HG03520 (cell line): ENCODE data around the gene GPR162.
"Not testable (repeated sequence)": the region's sequence is repeated elsewhere in the genome, so short reads cannot be mapped to it uniquely, and the experiment has no call there.

ENCODE experiments used
- ATAC-seq: cut with Tn5 transposase; IDR thresholded peaks from one replicate; pipeline ENCODE4 v1.9.1; 2021; ENCODE audit warnings: mild to moderate bottlenecking, moderate library complexity; ENCODE audit not compliant: unreplicated experiment

The GPR162 gene

DNA sequence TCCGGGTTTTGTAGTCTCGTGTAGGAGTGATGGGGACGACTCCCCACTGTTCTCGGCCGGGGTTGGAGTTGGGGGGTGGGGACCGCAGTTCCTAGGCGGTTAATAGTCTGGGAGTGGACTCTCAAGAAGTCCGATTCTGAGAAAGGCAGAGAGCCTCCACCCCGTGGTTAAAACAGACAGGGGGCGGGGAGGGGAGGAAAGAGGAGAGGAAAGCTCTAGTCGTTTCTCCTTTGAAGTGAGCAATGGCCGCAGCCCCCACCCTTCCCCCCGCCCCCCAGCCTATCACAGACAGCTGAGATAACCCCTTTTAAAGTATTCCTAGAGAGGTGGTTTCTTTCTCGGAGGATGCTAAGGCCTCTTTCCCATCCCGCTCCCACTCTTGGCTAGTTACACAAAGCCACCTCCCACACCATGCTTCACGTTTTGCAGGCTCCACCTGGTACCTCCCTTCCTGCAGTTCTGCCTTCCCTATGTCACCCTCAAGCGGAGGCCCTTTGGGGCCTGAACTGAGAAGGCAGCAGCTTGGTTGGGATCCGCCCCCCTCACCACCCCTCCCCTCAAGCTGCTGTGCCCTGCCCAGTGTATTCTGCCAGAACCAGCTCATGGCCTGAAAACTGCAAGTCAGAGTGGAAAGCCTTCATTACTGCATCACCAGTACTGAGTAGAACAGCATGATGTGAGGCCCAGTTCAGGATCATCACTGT is 31.2 kb downstream of the GPR162 start:
- no peak for ATAC-seq

DNA sequence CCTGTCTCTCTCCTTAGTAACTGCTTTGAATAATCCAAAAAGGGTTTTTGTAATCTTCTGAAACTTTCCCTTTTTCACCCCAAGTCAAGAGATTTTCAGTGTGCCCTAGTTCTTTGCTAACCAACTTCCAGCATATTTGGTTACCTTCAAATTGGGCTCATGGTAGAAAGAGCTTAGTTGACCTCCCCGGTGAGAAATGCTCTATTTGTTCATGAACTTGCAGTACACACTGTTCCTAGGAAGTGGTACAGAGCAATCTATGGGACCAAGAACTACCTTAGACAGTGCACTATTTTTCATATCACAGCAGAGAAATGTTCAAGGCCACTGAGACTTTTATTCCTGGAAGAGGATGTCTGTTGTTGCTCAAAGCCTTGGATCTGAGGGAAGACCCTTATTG is 32.0 kb downstream of the GPR162 start:
- no peak for ATAC-seq

DNA sequence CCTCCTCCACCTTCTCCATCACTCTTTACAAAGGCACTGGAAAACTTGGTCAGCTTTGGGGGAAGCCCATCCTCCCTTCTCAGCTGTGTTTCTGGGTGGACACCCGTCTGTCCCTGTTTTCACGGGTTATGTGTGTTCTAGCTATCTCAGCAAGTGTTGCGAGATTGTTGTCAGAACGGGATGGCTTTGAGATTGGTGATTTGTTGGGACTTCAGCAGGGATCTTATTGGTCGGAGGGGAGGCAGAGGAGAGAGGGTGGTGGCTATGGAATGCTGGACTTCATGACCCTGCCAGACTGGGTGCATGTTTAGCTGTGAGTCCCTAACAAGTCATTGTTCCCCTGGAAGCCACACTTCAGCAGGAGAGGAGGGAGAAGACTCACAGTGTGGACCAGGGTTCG is 32.4 kb downstream of the GPR162 start:
- ATAC-seq, result no peak

DNA sequence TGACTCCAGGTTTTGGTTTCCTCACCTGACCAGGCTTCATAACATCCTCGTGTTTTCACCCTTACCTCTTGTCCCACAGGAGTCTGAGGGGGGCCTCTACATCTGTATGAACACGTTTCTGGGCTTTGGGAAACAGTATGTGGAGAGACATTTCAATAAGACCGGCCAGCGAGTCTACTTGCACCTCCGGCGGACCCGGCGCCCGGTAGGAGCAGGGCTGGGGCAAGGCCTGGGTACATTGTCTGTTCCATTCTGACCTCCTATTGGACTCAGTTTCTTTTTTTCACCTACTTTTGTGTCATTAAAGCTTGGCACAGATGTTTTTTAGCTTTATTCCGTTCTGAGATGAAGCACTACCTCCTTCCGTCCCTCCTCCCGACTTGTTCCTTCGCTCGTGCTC is 33.7 kb downstream of the GPR162 start:
- no peak for ATAC-seq

DNA sequence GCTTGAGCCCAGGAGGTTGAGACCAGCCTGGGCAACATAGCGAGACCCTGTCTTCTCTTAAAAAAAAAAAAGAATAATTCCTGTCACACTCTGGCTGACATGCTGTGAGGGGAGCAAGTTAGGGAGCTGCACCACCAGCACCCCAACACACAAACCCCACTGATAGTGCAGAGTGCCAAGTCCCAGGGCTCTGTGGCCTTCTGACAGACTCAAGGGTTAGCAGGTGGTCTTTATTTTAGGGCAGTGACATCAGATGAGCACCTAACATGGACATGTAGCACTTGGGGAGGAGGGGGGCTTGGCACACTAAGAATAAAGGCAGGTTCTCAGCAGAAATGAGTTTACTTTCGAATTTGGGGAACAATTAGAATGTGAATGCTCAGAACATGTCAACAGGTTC is 37.2 kb downstream of the GPR162 start:
- ATAC-seq, result no peak

DNA sequence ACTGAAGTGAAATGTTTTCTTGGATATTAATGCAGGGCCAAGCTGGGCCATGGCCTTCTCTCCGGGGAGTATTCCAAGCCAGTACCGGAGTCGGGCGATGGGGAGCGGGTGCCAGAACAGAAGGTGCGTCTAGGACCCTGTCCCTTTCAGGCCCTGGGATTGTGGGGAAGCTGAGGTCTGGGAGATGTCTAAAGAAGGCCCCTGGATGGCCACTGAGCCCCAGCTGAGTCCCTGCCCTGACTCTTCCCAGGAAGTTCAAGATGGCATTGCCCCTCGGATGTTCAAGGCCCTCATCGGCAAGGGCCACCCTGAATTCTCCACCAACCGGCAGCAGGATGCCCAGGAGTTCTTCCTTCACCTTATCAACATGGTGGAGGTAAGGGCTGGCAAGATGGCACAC is 38.5 kb downstream of the GPR162 start:
- no peak for ATAC-seq

DNA sequence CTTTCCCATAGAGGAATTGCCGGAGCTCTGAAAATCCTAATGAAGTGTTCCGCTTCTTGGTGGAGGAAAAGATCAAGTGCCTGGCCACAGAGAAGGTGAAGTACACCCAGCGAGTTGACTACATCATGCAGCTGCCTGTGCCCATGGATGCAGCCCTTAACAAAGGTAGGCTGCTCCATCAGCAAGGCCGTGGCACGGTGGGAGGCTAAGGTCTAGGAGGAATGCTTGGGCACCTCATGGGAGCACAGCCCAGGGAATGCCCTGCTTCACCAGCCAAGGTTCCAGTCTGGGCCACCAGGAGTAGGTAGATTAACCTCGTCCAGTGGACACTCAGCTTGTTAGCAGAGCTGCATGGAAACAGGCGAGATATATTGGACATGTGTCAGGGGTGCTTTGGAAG is 39.3 kb downstream of the GPR162 start:
- no peak for ATAC-seq

DNA sequence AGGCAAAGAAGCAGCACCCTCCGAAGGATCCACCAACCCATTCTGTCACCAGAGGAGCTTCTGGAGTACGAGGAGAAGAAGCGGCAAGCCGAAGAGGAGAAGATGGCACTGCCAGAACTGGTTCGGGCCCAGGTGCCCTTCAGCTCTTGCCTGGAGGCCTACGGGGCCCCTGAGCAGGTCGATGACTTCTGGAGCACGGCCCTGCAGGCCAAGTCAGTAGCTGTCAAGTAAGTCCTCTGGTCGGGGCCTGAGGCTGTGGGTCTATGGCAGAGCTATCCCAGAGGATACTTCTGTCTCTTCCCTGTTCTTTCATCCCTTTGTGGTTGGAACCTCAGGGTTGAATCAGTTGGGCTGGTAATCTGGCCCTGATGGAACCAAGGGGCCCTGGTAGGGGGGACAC is 39.8 kb downstream of the GPR162 start:
- no peak for ATAC-seq

DNA sequence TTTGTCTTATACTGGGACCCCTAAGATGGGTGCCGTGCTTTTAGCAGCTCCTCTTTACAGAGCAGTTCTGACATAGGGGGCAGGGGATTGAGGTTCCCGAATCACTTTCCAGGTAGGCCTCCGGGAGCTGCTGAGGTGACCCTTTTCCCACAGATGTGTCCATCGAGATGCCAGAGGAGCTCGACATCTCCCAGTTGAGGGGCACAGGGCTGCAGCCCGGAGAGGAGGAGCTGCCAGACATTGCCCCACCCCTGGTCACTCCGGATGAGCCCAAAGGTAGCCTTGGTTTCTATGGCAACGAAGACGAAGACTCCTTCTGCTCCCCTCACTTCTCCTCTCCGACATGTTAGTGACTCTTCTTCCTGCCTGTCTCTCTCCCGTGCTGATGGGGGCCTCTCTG is 41.4 kb downstream of the GPR162 start:
- ATAC-seq, result no peak

DNA sequence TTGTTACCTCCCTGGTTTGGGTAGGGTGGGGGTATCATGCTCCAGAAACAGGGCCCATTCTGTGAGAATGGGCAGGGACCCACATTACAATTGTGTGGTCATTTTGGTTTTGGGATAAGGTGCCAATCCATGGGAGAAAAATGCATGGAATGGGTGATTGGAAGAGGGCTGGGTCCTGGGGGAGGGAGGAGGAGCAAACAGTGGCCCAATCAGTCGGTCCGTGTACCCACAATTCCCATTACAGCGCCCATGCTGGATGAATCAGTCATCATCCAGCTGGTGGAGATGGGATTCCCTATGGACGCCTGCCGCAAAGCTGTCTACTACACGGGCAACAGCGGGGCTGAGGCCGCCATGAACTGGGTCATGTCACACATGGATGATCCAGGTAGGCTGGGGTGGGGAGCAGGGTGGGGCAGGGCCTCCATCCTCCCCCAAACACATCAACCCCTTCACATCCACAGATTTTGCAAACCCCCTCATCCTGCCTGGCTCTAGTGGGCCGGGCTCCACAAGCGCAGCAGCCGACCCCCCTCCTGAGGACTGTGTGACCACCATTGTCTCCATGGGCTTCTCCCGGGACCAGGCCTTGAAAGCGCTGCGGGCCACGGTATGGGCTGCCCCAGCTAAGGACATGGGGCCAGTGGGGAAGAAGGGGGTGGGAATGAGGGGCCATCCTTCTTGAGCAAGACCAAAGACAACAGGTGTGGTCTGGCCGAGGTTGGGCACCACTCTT is 42.1 kb downstream of the GPR162 start:
- ATAC-seq, result no peak

DNA sequence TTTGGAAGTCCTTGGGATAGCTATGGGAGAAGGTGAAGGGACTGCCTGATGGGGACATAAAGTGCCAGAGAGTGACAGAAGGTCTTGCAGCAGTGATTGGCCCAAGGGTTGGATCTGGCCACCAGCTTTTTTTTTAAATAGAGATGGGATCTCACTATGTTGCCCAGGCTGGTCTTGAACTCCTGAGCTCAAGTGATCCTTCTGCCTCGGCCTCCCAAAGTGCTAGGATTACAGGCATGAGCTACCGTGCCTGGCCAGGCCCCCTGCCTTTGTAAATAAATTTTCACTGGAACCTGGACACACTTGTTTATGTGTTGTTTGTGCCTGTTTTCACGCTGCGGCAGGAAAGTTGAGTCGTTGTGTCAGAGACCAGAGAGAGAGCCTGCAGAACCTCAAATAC is 43.7 kb downstream of the GPR162 start:
- not testable (repeated sequence) for ATAC-seq

DNA sequence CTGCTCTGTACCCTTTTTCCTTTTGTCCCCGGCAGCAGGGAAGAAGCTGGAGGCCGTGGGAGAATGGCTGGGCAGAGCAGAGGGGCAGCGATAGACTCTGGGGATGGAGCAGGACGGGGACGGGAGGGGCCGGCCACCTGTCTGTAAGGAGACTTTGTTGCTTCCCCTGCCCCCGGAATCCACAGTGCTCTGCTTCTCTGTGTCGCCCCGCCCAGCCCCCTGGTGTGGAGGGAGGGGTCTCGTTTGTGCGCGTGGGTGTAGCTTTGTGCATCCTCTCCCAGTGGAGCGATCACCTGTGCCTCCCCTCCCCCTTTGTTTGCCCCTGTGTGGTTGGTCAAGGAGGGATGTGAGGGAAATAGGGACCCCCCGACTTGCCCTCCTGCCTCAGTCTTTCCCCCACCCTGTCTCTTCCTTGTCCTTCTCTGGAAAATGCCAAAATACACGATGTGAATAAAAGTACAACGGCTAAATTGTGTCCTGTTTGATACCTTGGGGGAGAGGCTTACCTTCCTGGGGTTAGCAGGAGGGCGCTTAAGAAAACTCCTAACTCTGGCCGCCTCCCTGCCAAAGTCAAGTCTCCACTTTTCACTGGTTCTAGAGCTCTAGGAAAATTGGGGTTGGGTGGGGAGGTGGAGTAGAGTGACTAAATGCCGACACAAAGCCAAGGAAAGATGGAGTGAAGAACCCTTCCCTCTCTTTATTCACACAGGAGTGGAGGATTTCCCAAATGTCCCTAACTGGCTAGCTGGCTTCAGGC is 44.7 kb downstream of the GPR162 start:
- no peak for ATAC-seq

DNA sequence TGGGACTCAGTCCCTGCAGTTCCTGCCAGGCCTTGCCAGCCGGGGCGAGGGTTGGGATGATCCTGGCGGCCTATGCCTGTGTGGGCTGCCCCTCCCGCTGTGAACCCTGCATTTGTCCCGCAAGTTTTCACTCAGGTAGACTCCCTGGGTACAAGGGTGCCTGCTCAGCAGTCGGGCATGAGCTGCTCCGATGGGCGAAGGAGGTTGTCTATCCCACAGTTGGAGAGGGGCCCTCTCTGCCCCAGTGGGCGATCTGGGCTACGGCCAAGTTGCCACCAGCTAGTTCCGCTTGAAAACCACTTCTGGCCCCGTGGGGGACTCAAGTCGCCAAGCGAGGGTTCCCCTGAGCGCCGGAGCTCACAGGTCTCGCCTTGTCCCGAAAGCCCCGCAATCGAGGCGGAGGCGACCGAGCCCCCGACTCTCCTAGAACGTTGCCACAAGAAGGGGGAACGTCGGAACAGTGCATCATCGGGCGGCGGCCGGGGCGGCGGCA is 45.3 kb downstream of the GPR162 start:
- ATAC-seq, result no peak

DNA sequence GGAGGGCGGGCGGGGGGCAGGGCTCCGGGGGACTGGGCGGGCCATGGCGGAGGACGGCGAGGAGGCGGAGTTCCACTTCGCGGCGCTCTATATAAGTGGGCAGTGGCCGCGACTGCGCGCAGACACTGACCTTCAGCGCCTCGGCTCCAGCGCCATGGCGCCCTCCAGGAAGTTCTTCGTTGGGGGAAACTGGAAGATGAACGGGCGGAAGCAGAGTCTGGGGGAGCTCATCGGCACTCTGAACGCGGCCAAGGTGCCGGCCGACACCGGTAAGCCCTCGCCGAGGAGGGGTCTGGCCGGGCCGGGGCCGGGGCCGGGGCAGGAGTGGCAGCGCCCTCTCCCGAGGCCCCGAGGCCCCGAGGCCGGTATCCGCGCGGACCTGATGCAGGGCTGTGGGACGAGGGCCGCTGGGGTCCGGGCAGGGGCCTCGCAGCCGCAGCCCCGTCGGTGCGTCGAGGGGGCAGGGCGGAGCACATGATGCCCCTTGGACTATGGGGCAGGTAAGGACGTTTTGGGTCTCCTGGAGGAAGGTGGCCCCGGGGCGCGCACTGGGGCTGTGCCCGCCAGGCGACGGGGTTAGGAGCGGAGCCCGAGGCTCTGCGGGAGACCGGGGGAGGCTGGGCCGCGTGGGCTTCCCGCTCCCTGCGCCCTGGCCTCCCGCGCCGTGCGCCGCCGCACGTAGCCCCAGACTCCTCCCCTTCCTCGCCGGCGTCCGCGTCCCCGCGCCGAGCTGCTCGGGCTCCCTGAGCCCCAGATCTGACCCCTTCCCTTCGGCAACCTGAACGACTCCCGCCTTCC is 46.0 kb downstream of the GPR162 start, which contains the start of gene TPI1:
TSS of gene TPI1 (plus strand) at position 119 of the 798 bp plus-strand sequence. CDS start at position 155, 36 bp downstream.
- ATAC-seq, result peak; percentile 54

DNA sequence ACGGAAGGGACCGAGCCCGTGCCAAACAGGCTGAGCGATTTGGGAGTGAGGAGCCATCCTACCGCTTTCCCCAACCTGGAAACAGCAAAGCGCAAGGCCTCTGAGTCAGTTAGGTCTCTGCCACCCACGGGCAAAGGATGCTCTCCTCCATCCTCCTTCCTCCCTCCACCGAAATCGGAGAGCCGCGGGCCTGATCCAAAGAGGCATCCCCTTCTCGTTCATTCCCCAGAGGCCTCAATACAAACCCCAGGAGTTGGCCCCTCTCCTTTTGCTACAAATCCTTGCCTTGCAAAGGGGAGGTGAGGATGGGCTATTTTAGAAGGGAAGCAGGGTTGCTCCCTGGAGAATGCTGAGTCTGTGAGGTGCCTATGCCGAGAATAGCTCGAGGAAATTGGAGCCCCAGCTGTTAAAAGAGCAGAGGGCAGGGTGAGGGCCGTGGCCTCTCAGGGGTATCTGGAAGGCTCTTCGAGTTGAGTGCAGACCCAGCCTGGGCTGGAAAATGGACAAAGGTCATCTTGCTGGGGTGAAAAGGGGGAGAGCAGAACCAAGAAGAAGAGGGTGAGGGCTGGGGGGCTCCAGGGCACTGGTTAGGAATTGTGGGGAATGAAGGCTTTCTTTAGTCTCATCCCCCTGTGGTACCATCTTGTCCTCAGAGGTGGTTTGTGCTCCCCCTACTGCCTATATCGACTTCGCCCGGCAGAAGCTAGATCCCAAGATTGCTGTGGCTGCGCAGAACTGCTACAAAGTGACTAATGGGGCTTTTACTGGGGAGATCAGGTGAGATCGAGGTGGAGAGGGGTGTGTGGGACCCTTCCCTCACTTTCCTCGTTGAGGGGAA is 46.8 kb downstream of the GPR162 start:
- no peak for ATAC-seq

DNA sequence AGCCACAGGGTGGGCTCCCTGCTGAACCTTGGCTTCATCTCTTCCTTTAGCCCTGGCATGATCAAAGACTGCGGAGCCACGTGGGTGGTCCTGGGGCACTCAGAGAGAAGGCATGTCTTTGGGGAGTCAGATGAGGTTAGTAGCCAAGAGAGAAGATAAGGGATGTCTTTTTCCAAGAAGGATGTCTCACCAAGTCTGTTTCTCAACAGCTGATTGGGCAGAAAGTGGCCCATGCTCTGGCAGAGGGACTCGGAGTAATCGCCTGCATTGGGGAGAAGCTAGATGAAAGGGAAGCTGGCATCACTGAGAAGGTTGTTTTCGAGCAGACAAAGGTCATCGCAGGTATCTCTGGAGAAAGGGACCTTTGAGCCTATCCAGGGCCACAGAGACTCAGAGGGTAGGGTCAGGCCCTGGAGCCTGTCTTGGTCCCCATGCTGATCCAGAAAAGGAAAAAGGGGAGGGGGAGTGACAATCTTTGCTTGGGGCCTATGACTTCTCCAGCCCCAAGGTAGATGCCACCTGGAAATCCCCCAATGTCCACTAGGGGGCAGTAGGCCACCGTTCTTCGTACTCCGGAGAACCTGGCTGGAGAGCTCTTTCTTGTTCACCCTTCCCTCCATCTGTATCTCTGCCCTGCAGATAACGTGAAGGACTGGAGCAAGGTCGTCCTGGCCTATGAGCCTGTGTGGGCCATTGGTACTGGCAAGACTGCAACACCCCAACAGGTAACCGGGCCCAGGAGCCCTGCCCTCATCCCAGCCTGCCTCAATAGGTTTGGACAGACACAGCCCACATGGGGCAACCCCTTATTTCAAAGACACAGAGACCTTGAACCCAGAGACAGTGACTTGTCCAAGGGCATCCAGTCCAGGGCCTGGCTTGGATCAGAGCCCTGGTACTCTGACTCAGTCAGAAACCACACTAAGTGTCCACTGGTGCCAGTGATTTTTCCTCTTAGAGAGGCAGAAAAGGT is 47.7 kb downstream of the GPR162 start:
- ATAC-seq, result no peak

DNA sequence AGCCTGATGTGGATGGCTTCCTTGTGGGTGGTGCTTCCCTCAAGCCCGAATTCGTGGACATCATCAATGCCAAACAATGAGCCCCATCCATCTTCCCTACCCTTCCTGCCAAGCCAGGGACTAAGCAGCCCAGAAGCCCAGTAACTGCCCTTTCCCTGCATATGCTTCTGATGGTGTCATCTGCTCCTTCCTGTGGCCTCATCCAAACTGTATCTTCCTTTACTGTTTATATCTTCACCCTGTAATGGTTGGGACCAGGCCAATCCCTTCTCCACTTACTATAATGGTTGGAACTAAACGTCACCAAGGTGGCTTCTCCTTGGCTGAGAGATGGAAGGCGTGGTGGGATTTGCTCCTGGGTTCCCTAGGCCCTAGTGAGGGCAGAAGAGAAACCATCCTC is 48.7 kb downstream of the GPR162 start:
- ATAC-seq, result not testable (repeated sequence)

DNA sequence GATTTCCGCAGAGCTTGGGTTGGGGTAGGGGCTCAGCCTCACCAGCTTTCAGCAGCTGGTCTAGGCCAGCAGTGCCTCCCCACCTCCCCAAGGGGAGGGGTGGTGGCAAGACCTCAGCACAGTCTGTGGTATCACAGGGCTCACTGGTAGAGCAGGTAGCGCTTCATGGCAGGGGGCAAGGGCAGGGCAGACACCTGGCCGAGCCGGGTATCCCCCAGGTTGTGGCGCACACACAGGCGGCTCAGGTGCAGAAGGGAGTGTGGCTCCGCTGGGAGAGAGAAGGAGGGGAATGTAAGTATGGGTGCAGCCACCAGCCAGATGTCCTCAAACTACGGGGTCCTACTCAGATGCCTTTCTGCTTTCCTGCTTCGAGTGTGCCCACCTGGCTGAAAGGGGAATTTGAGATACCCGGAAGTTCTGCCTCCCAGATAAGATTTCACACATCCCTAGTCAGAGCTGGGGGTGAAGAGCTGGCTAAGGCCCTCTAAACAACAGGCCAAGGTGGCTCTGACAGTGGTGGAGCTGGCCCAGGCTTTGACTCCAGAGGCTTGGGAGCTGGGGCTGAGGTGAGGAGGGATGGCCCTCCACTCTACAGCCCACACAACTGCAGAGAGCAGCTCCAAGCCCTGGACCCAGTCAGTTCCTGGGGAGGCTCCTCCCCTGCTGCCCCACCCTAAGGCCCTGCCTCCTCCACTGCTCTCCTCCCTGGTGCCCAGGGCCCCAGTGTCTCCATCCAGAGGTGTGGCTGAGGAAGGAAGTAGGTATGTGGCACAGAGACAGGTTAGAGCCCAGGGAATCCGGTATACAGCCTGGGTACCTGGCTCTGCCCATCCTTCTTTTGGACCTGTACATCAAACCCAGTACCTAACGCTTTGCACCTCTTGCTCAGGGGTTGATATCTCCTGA is 49.7 kb downstream of the GPR162 start:
- ATAC-seq, result no peak
